Hematopoietic multipotent progenitor cell (in vitro differentiated cells): ENCODE measurements around the gene TMIGD3. TPM values are rescaled to one million over a fixed set of nuclear protein-coding genes. Genes with fewer than 3 reads are reported as not detected.
"Not testable (repeated sequence)": the region's sequence is repeated elsewhere in the genome, so short reads cannot be mapped to it uniquely, and the experiment has no call there.

Experiments used
- DNase-seq, 3 donors: peaks; one replicate each; pipeline ENCODE4 v3.0.0-alpha.2; 2011 to 2015; ENCODE audit warnings: low read depth in 2 of 3, low spot score in 2 of 3
- total RNA-seq: library from RNA; depleted of rRNA; stranded (reverse); fragments of >200 nt; gene quantifications from one replicate; pipeline ENCODE4 v1.2.3, GENCODE V29; 2012

Gene TMIGD3
- 0.27 TPM for total RNA-seq

DNA sequence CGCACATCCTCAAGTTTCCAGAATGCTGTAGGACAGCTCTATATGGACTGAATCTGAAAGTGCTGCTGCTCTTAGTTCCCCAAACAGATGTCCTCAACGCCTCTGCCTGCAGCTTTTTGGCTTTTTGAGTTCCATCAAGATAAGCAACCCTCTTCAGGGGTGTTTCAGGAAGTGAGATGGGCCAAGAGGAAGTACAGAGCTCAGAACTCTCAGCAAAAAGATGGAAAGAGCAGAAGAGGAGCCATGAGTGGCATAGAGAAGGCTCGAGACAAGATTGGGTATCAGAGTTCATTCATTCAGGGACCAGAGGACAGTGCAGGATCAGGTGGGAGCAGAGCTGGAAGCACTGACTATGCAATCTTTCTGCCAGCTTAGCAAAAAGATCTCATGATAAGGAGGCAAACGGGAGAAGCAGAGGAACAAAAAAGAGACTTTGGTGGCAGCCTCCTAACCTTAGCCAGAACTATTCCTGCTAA lies at the start of gene TMIGD3, which contains the start of gene ADORA3:
Gene TMIGD3, minus strand, starts transcription at position 49 of the 476 bp plus-strand sequence. CDS start 279 bp downstream, outside the sequence.
Gene ADORA3, minus strand, starts transcription at position 49 of the 476 bp plus-strand sequence. CDS start 279 bp downstream, outside the sequence.
- peak in 2 of 3 donors; percentile 55 to 85 for DNase-seq

- DNase-seq: no peak
Measured at GRCh38 chr1:111553196-111553595, 49.8 kb upstream of the TMIGD3 start.

GRCh38 chr1:111552587-111552986 lies 49.2 kb upstream of the TMIGD3 start:
- no peak for DNase-seq

DNA sequence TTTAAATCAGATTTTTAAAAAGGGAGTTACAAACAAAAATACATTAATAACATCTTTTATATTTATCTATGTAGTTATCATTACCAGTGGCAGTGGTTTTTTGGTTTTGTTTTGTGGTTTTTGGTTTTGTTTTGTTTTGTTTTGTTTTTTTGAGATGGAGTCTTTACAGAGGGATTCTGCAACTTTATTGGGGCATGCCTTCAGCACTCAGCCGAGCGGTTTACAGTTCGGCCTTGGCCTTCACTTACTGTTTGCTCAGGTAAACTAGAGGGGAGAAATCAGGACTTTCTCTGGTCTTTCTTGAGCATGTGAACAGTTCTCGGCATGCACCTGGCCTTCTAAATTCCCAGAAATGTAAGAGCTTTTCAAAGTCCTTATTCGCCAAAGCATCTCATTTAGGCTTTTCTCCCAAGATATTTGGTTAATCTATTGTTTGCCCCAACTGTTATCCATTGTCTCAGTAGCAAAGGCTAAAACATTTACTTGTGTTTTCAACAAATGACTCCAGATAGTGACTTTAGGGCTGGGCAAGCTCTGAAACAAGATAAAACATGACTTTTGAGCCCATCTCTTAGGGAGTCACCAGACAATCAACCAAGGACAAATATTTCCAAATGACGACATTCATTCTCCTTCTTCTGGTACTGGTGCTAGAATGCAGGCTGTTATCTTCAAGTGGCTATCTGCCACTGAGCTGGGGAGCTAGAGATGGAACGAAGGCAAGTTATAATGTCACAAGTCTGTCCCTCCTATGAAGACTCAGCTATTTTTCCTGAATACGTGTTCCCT lies 48.4 kb upstream of the TMIGD3 start:
- no peak for DNase-seq

GRCh38 chr1:111547786-111548185 lies 44.4 kb upstream of the TMIGD3 start:
- not testable (repeated sequence) for DNase-seq

DNA sequence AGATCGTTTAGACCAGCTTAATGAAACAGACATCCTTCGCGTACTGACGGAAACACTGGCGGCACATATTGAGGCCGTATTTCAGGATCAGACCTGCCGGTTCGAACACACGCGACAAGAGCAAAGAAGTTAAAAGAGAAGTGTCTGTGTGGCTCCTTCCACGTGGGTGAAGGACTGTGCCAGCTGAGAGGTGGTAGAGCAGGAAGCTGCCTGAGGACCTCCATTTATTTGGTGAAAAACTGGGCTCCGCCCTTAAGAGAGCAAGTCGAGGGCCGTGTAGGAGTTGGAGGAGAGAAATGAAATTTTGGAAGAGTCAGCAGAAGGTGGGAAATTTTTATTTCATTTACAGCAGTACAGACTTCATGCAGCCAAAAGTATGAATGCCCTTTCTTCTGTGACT lies 38.8 kb upstream of the TMIGD3 start:
- DNase-seq: no peak

DNA sequence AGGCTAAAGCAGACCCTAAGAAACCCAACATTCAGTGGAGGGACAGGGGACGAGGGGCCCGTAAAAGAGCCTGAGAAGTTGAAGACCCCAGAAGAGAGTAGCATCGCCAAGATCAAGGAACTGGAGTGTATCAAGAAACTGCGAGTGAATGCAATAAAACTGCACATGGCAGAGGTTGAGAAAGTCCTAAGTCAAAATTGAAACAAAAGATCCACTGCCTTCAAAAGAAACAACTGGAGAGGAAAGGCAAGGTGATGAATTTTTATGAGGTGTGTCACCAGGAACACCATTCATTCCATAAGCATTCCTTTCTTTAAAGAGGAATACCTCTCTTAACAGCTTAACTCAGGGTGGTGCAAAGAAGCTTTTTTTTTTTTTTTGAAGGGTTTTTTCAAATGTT lies 38.3 kb upstream of the TMIGD3 start:
- no peak for DNase-seq

DNA sequence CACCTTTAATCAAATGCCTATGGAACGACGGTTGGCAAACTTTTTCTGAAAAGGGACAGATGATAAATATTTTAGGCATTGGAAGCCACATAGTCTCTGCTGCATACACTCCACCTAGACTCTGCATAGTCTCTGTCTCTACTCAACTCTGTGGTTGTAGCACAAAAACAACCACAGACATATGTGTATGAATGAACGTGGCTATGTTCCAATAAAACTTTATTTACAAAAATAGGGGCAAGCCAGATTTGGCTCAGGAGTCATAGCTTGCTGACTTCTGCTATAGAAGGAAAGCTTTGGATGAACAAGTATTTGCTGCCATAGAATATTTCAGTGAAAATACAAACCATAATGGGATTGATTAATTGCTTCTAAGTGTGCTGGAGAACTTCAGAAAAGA lies 37.5 kb upstream of the TMIGD3 start:
- no peak for DNase-seq

DNA sequence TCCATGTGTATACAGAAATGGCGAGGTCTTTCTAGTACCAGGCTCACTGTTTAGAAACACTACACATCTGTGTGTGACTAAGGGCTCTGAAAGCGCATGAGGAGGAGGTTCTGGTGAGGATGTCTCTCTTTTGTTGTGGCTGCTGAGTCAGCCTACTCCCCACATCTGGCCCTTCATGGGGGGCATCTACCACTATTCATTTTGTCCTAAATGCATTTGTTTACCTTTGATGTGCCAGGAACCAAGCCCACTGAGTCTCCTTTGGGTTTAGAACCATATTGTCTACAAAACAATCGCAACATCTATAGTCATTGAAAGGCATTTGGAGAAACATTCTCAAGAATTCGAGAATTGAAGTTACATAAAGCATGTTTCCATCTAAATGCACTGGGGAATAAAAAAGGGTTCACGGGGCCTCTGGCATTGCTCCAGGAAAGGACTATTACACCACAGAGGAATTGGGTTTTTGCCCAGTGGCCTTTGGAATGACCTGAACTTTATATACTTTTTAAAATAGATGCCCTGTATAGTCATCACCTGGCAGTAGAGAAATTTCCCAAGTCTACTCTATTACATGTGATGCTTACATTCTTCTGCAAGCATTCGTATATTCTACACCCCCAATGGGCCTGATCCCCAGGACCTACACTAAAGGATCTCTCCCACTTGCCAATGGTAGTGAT lies 35.1 kb upstream of the TMIGD3 start:
- no peak for DNase-seq

- DNase-seq: no peak
Measured at GRCh38 chr1:111535256-111536191, 32.1 kb upstream of the TMIGD3 start.

GRCh38 chr1:111520053-111520452 lies 16.6 kb upstream of the TMIGD3 start:
- no peak for DNase-seq

DNA sequence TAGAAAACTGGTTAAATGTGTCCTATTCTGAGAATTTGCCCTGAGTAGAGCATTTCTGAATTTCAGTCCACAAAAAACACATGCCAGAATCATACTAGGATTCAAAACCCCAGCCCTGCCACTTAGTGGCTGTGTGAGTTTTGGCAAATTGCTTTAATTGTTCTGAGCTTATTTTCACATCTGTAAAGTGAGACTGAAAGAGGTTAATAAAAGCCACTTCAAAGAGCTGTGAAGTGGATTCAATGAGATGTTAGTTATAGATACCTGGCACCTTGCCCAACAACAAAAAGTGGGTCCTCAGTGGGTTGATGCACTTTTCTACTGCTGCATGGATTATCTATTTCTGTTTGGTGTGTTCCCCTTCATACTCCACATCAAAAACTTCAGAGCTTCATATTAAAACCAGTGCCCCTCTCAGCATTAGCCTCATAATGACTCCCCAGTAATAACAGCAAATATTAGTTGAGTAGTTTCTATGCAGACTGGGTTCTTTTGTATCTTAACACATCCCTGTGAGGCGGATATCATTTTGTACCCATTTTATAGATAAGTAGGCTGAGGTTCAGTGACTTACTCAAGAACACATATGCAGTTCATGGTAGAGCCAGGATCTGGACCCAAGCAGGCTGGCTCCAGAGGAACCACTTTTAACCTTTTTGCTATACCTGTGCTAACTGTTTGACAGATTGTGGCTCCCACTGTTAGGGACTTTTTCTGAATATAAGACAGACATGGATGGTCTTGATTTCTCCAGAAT lies 14.2 kb upstream of the TMIGD3 start:
- DNase-seq: no peak

DNA sequence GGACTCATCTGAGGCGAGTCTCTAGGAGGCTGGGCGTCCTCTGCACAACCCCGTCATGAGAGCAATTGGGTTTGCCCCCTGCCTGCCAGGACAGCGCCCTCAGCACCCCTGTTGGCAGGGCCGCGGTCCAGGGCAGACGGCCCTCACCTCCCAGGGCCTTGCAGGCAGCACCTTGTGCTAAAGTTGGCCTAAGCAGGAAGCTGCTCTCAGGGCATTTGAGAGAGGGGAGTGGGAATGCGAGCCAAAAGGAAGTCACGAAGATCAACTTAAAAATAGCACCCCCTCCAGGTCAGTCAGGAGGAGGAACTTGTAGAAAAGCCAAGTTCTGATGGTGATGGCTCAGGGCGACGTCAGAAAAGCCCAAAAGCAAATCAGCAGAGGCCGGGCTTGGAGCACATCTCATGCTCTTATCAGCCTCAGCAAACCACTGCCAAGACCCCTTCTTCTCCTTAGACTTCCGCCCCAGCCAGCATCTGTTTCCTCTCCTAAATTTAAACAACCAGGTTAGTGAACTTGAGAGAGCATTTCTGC lies 12.6 kb upstream of the TMIGD3 start:
- DNase-seq: peak in 2 of 3 donors; percentile 96 to 99

DNA sequence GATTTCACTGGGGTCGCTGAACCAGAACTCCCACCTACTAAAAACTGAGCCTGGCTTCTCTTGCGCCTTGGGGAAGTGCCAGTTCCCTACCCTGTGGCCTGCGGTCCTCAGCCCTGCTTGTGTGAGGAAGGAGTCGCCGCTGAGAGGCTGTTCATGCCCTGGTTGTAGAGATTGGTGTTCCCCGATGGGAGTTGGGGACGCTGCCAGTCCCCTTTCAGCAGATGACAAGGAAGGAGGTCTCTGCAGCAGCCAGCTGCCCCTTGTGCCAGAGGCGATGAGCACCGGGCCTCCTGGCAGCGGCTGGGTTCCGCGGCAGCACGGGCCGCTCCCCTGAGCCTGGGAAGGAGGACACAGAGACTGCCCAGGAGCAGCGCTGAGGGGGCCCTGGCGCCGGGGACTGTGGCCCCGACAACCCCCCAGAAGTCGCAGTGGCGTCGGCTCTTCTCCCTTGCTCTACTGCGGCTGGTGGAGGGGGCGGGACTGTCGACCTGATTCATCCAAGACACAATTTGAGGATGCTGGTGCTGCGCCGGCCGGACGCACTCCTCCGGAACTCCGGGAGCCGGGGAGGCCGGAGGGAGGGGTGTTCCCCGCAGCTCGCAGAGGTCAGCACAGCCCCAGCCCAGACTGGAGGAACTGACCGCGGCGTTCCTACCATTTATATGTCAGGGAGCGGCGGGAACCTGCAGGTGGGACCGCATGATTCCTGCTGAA lies 12.0 kb upstream of the TMIGD3 start:
- DNase-seq: peak in 2 of 3 donors; percentile 46 to 64

- peak in 2 of 3 donors; percentile 66 to 90 for DNase-seq
Measured at GRCh38 chr1:111513410-111514020, 10.1 kb upstream of the TMIGD3 start.

DNA sequence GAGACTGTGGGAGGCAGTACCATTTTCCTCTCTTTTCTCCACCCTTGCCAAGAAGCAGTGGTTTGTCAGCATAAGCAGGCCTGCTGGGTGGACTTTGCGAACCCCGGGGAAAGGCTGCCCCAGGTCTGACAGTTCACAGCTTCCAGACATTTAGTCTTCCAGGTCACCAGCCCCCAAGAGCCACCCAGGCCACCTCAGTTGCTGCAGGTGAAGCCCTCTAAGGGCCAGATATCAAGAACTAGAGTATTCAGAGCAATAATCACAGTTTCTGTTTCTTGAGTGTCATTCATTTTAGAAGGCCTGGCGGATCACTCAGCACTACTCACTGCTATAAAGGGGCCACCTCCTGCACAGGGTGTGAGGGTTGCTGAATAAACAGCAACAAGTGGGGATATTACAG lies 9.5 kb upstream of the TMIGD3 start:
- no peak for DNase-seq

- no peak for DNase-seq
Measured at GRCh38 chr1:111512132-111512889, 8.9 kb upstream of the TMIGD3 start.

GRCh38 chr1:111511370-111511769 lies 7.9 kb upstream of the TMIGD3 start:
- no peak for DNase-seq
